Duodenal mucosa (tissue), 2 donors: ENCODE measurements around the gene SUCNR1.
"Not testable (repeated sequence)": the region's sequence is repeated elsewhere in the genome, so short reads cannot be mapped to it uniquely, and the experiment has no call there.

Experiments
- H3K27ac ChIP-seq: one replicate; pipeline ENCODE4 v1.7.0; 2013; ENCODE audit warnings: low read depth, low read length
- H3K27me3 ChIP-seq, 2 donors: one replicate each; pipeline ENCODE4 v1.7.0; 2013; ENCODE audit warnings: low read length in 2 of 2, control low read depth in 1 of 2; ENCODE audit not compliant: insufficient read depth in 2 of 2, control insufficient read depth in 1 of 2
- H3K36me3 ChIP-seq, 2 donors: one replicate each; pipeline ENCODE4 v1.7.0; 2013; ENCODE audit warnings: low read length in 2 of 2, control low read depth in 1 of 2; ENCODE audit not compliant: insufficient read depth in 2 of 2, control insufficient read depth in 1 of 2
- H3K4me1 ChIP-seq, 2 donors: one replicate each; pipeline ENCODE4 v1.7.0; 2013; ENCODE audit warnings: low read length in 2 of 2, control low read depth in 1 of 2; ENCODE audit not compliant: insufficient read depth in 2 of 2, control insufficient read depth in 1 of 2
- H3K4me3 ChIP-seq, 2 donors: one replicate each; pipeline ENCODE4 v1.7.0; 2013; ENCODE audit warnings: low read length in 2 of 2, low read depth in 1 of 2
- H3K9ac ChIP-seq, 2 donors: one replicate each; pipeline ENCODE4 v1.7.0; 2013; ENCODE audit warnings: low read length in 2 of 2, low read depth in 1 of 2
- H3K9me3 ChIP-seq, 2 donors: one replicate each; pipeline ENCODE4 v1.7.0; 2013; ENCODE audit warnings: low read length in 2 of 2, control low read depth in 1 of 2; ENCODE audit not compliant: control insufficient read depth in 1 of 2

Gene SUCNR1

DNA sequence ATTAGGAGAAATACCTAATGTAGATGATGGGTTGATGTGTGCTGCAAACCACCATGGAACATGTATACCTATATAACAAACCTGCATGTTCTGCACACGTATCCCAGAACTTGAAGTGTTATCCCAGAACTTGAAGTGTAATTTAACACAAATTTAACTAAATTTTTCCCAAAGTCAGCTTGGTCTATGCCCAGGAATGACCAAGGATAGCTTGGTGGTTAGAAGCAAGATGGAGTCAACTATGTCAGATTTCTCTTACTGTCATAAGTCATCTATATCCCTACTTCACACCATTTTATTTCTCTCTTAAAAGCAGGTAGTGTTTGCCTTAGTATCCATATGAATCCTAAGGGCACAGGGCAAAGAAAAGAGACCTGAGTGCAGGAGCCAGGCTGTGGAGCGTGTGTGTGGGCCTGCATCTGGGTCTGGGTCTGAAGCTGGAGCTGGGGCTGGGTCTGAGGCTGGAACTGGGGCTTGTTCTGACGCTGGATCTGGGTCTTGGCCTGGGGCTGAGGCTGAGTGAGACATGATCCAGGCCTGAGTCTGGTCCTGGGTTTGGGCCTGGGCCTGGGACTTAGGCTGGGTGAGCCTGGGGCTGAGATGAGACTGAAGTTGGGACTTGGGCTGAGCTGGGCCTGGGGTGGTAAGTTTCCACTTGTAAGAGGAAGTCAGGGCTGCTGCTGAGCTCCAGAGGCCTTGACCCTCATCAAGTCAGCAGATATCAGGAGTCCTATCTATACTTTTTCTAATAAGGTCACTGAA, 14.2 kb downstream of the SUCNR1 start:
- not testable (repeated sequence) for H3K9ac ChIP-seq, H3K4me1 ChIP-seq, H3K27ac ChIP-seq, H3K27me3 ChIP-seq, H3K36me3 ChIP-seq, H3K9me3 ChIP-seq, H3K4me3 ChIP-seq

DNA sequence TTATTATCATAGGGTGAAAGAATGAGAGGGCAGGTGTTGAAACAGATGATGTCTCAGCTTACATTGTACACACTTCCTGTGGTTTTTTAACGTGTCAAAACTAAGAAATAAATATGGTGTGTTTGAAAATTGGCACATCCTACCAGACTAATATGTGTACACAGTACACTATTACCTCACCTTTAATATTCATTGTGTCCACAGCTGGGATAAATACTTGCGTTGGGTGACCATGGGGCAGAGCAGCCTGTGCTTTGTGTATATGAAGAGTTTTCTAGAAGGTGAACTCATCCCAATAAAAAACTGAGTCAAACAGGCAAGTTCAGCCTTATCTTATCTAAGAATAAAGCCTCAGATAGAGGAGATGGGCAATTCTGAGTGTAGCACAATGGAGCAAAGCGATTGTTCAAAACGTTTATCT, 17.3 kb downstream of the SUCNR1 start:
- Histone ChIP-seq H3K4me1 (no peaks in the 10 kb centered on the region), H3K4me3 (no peak overlapping the region), H3K36me3 (no peaks in the 10 kb centered on the region), H3K9ac (no peak overlapping the region), H3K9me3 (peaks cover 0 to 4% of the 10 kb centered on the region in 2 donors), H3K27me3 (no peaks in the 10 kb centered on the region), H3K27ac (no peak overlapping the region)

GRCh38 chr3:151891721-151892120, 18.3 kb downstream of the SUCNR1 start:
- Histone ChIP-seq H3K27me3 (no peaks in the 10 kb centered on the region), H3K9ac (no peak overlapping the region), H3K4me1 (peaks cover 0 to 5% of the 10 kb centered on the region in 2 donors), H3K4me3 (no peak overlapping the region), H3K9me3 (peaks cover 0 to 4% of the 10 kb centered on the region in 2 donors), H3K27ac (no peak overlapping the region), H3K36me3 (no peaks in the 10 kb centered on the region)

GRCh38 chr3:151894219-151894618, 20.8 kb downstream of the SUCNR1 start:
- Histone ChIP-seq H3K27me3 (no peaks in the 10 kb centered on the region), H3K9me3 (peaks cover 0 to 4% of the 10 kb centered on the region in 2 donors), H3K36me3 (no peaks in the 10 kb centered on the region)

GRCh38 chr3:151895478-151896241, 22.2 kb downstream of the SUCNR1 start:
- no peak overlapping the region for H3K27ac ChIP-seq
- H3K4me1 ChIP-seq, result peaks cover 0 to 9% of the 10 kb centered on the region in 2 donors
- H3K4me3 ChIP-seq, result no peak overlapping the region

More at GRCh38 chr3:151894219-151894618, 20.8 kb downstream of the SUCNR1 start:
- no peak overlapping the region for H3K4me3 ChIP-seq
- H3K9ac ChIP-seq, result no peak overlapping the region
- no peak overlapping the region for H3K27ac ChIP-seq
- peaks cover 0 to 5% of the 10 kb centered on the region in 2 donors for H3K4me1 ChIP-seq

DNA sequence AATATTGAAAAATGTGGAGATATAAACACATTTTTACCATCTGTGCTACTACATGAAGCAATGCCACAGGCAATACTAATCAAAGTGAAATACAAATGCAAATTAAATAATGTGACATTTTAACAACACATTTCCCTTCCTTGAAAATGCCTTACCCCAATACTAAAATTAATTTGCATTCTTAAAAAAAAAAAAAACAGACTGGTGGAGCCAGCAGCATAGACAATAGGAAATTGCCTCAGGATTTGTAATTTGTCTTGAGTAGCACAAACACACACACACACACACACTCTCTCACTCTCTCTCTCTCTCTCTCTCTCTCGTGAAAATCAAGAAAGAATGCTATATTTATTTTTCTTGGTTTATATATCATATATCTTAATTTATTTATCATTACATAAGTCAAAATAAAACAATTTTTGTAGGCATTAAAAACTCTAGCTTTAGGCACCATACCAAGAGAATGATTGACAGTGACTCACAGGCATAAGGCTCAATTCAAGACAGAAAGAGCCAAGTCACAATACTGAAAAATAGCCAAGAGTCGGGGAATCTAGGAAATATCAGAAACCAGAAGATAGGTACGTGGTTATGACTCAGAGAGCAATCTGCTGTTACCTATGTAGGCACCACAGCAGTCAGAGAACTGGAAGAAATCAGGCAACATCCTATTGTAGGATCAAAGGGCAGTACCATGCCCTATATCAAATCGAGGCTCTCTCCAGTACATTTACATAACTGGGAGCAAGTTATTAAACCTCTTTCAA, 23.0 kb downstream of the SUCNR1 start:
- no peak overlapping the region for H3K4me3 ChIP-seq
- no peaks in the 10 kb centered on the region for H3K36me3 ChIP-seq
- peaks cover 0 to 4% of the 10 kb centered on the region in 2 donors for H3K9me3 ChIP-seq
- H3K27me3 ChIP-seq, result no peaks in the 10 kb centered on the region
- no peak overlapping the region for H3K27ac ChIP-seq
- H3K4me1 ChIP-seq, result peaks cover 0 to 11% of the 10 kb centered on the region in 2 donors
- no peak overlapping the region for H3K9ac ChIP-seq

More at GRCh38 chr3:151895478-151896241, 22.2 kb downstream of the SUCNR1 start:
- no peak overlapping the region for H3K9ac ChIP-seq
- H3K27me3 ChIP-seq, result no peaks in the 10 kb centered on the region
- peaks cover 0 to 4% of the 10 kb centered on the region in 2 donors for H3K9me3 ChIP-seq
- no peaks in the 10 kb centered on the region for H3K36me3 ChIP-seq

GRCh38 chr3:151898121-151898520, 24.7 kb downstream of the SUCNR1 start:
- H3K4me1 ChIP-seq, result peaks cover 0 to 15% of the 10 kb centered on the region in 2 donors
- not testable (repeated sequence) for H3K36me3 ChIP-seq, H3K4me3 ChIP-seq, H3K27ac ChIP-seq, H3K9ac ChIP-seq, H3K9me3 ChIP-seq, H3K27me3 ChIP-seq

- not testable (repeated sequence) for H3K9me3 ChIP-seq, H3K4me3 ChIP-seq, H3K27me3 ChIP-seq, H3K36me3 ChIP-seq, H3K27ac ChIP-seq, H3K9ac ChIP-seq
- H3K4me1 ChIP-seq, result peaks cover 0 to 15% of the 10 kb centered on the region in 2 donors
These were observed 25.3 kb downstream of the SUCNR1 start for GRCh38 chr3:151898564-151899261.

- H3K4me3 ChIP-seq, result peak overlapping the region in 1 of 2 donors; percentile 41
- no peaks in the 10 kb centered on the region for H3K27me3 ChIP-seq
- no peak overlapping the region for H3K27ac ChIP-seq
- peaks cover 0 to 15% of the 10 kb centered on the region in 2 donors for H3K4me1 ChIP-seq
- no peak overlapping the region for H3K9ac ChIP-seq
- H3K9me3 ChIP-seq, result no peaks in the 10 kb centered on the region
- H3K36me3 ChIP-seq, result no peaks in the 10 kb centered on the region
These were observed 26.6 kb downstream of the SUCNR1 start for GRCh38 chr3:151899996-151900395.
